C4-2B (cell line): ENCODE data around the gene RHOU.

Source experiments
- CTCF ChIP-seq: fragments of 450-650 bp; conservative IDR thresholded peaks from 2 replicates; pipeline ENCODE4 v1.5.1; 2017; ENCODE audit warnings: mild to moderate bottlenecking
- ZFX ChIP-seq: fragments of 450-650 bp; IDR thresholded peaks from 2 replicates; pipeline ENCODE4 v1.6.1; 2017

GRCh38 chr1:228777236-228777635, 42.0 kb downstream of the RHOU start:
- no peak for TF ChIP-seq CTCF
- no peak for TF ChIP-seq ZFX
